HG03045 (cell line): ENCODE measurements around the gene POFUT2.

ENCODE experiments used
- ATAC-seq: cut with Tn5 transposase; IDR thresholded peaks from one replicate; pipeline ENCODE4 v1.9.1; 2021; ENCODE audit warnings: mild to moderate bottlenecking, moderate library complexity; ENCODE audit not compliant: unreplicated experiment

The POFUT2 gene

GRCh38 chr21:45226540-45227326, 61.0 kb downstream of the POFUT2 start:
- ATAC-seq: no peak

GRCh38 chr21:45225741-45226327, 61.9 kb downstream of the POFUT2 start:
- no peak for ATAC-seq

- no peak for ATAC-seq
Observed at GRCh38 chr21:45225041-45225740, 62.5 kb downstream of the POFUT2 start.

GRCh38 chr21:45224189-45224938, 63.3 kb downstream of the POFUT2 start:
- ATAC-seq: no peak

- no peak for ATAC-seq
Observed at GRCh38 chr21:45223236-45224185, 64.2 kb downstream of the POFUT2 start.

- ATAC-seq: no peak
Observed at GRCh38 chr21:45222001-45222400, 65.7 kb downstream of the POFUT2 start.

GRCh38 chr21:45220714-45221490, 66.8 kb downstream of the POFUT2 start:
- ATAC-seq: no peak

GRCh38 chr21:45220071-45220481, 67.6 kb downstream of the POFUT2 start:
- no peak for ATAC-seq

- ATAC-seq: no peak
Observed at GRCh38 chr21:45219517-45219916, 68.2 kb downstream of the POFUT2 start.

- ATAC-seq: no peak
Observed at GRCh38 chr21:45217010-45217409, 70.7 kb downstream of the POFUT2 start.

GRCh38 chr21:45215213-45215612, 72.5 kb downstream of the POFUT2 start:
- no peak for ATAC-seq
